ENCODE measurements around the gene PHC1. TPM values are rescaled to one million over a fixed set of nuclear protein-coding genes. Genes with fewer than 3 reads are reported as not detected.
"Not testable (repeated sequence)": the region's sequence is repeated elsewhere in the genome, so short reads cannot be mapped to it uniquely, and the experiment has no call there.

The PHC1 gene
- total RNA-seq, 1 donor from 2014 or later = 209 TPM

DNA sequence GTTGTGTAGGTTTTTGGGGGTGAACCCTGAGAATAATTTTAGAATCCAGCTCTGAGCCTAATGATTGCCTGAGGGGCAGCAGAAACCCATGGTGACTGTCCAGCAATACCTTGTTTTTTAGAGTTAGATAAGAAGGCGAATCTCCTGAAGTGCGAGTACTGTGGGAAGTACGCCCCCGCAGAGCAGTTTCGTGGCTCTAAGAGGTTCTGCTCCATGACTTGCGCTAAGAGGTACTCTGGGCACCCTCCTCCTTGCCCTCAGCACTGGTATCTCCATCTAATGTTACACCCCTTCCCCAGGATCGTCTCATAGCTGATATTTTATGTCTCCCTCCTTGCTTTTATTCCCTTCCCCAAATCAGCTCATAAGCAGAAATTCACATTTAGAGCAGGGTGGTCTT is 22.4 kb downstream of the PHC1 start:
- peaks cover 39% of the 10 kb centered on the region for H3K36me3 Mint-ChIP-seq (ENCODE audit: insufficient read depth)
- DNase-seq (ENCODE audit: low spot score, unreplicated experiment) = no peak
- TF ChIP-seq, protein P1, sequence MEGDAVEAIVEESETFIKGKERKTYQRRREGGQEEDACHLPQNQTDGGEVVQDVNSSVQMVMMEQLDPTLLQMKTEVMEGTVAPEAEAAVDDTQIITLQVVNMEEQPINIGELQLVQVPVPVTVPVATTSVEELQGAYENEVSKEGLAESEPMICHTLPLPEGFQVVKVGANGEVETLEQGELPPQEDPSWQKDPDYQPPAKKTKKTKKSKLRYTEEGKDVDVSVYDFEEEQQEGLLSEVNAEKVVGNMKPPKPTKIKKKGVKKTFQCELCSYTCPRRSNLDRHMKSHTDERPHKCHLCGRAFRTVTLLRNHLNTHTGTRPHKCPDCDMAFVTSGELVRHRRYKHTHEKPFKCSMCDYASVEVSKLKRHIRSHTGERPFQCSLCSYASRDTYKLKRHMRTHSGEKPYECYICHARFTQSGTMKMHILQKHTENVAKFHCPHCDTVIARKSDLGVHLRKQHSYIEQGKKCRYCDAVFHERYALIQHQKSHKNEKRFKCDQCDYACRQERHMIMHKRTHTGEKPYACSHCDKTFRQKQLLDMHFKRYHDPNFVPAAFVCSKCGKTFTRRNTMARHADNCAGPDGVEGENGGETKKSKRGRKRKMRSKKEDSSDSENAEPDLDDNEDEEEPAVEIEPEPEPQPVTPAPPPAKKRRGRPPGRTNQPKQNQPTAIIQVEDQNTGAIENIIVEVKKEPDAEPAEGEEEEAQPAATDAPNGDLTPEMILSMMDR (IDR thresholded peaks at IDR 0.05; ENCODE audit: unreplicated experiment) = no peak
- H3K4me1 Mint-ChIP-seq (ENCODE audit: low read depth) = no peaks in the 10 kb centered on the region
- no peak overlapping the region for H3K27ac Mint-ChIP-seq
- no peaks in the 10 kb centered on the region for H3K27me3 Mint-ChIP-seq
- no peaks in the 10 kb centered on the region for H3K9me3 Mint-ChIP-seq (ENCODE audit: low read depth)
- H3K4me3 Mint-ChIP-seq (ENCODE audit: low read depth) = no peak overlapping the region

DNA sequence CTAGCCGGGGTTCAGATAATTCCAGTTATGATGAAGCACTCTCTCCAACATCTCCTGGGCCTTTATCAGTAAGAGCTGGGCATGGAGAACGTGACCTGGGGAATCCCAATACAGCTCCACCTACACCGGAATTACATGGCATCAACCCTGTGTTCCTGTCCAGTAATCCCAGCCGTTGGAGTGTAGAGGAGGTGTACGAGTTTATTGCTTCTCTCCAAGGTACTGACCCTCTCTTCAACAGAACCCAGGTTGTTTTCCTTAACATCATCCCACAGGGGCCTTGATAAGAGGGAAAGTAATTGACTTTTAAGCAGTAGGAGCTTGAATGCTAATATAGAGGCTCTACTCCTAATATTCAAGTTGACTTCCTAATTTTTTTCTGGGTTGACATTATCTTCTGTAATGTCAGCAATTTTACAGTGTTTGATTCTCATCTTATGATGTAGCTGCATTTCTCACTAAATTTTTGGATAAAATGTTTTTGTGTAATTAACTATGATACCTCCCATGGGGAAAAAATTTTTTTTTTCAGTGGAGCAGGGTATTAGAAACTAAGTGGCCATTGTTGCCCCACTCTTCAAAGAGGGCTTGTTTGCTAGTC is 23.6 kb downstream of the PHC1 start:
- not testable (repeated sequence) for H3K9me3 Mint-ChIP-seq (ENCODE audit: low read depth); H3K27me3 Mint-ChIP-seq; H3K4me3 Mint-ChIP-seq (ENCODE audit: low read depth); H3K4me1 Mint-ChIP-seq (ENCODE audit: low read depth); H3K27ac Mint-ChIP-seq; DNase-seq (ENCODE audit: low spot score, unreplicated experiment)
- H3K36me3 Mint-ChIP-seq (ENCODE audit: insufficient read depth) = peaks cover 38% of the 10 kb centered on the region

- peaks cover 25% of the 10 kb centered on the region for H3K36me3 Mint-ChIP-seq (ENCODE audit: insufficient read depth)
- TF ChIP-seq, protein P1 (IDR thresholded peaks at IDR 0.05; ENCODE audit: unreplicated experiment) = no peak
- no peak overlapping the region for H3K27ac Mint-ChIP-seq
- H3K4me1 Mint-ChIP-seq (ENCODE audit: low read depth) = peaks cover 3% of the 10 kb centered on the region
- no peak for DNase-seq (ENCODE audit: low spot score, unreplicated experiment)
- H3K27me3 Mint-ChIP-seq = no peaks in the 10 kb centered on the region
- H3K4me3 Mint-ChIP-seq (ENCODE audit: low read depth) = no peak overlapping the region
- H3K9me3 Mint-ChIP-seq (ENCODE audit: low read depth) = no peaks in the 10 kb centered on the region
Measured at GRCh38 chr12:8941691-8942478, 27.6 kb downstream of the PHC1 start.

DNA sequence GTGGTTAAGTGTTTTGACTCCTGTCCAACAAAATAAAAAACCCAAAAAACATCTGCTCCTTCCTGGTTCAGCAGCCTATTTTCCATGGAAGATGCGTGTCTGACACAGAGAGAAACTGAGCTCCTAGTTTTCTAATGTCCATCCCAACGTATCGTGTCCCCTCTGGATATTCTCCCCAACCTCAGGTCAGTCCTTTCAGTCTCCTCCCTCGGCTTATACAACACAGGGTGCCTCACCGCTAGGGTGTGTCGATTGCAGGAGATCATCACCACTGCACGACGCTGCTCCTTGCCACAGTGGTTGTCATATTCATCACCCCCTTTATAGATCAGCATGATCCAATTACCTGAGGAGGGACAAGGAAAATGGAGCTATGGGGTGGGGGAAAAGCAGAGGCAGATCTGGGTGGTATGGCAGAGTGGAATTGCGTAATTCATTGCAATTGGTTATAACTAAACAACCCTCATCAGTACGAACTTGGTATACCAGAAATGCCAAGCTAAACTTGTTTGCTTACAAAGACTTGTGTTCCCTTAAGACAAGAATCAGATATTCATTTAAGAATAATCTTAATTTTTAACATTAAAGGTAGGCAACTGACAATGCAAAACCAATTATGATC is 29.4 kb downstream of the PHC1 start:
- H3K4me3 Mint-ChIP-seq (ENCODE audit: low read depth) = no peak overlapping the region
- no peaks in the 10 kb centered on the region for H3K9me3 Mint-ChIP-seq (ENCODE audit: low read depth)
- H3K36me3 Mint-ChIP-seq (ENCODE audit: insufficient read depth) = peaks cover 21% of the 10 kb centered on the region
- no peak for DNase-seq (ENCODE audit: low spot score, unreplicated experiment)
- no peaks in the 10 kb centered on the region for H3K27me3 Mint-ChIP-seq
- H3K4me1 Mint-ChIP-seq (ENCODE audit: low read depth) = peaks cover 13% of the 10 kb centered on the region
- no peak overlapping the region for H3K27ac Mint-ChIP-seq
- TF ChIP-seq, protein P1 (IDR thresholded peaks at IDR 0.05; ENCODE audit: unreplicated experiment) = no peak

- Mint-ChIP-seq H3K27ac (no peak overlapping the region), H3K27me3 (no peaks in the 10 kb centered on the region), H3K9me3 (ENCODE audit: low read depth) (no peaks in the 10 kb centered on the region), H3K4me3 (ENCODE audit: low read depth) (no peak overlapping the region), H3K36me3 (ENCODE audit: insufficient read depth) (peaks cover 15% of the 10 kb centered on the region), H3K4me1 (ENCODE audit: low read depth) (peaks cover 19% of the 10 kb centered on the region)
- TF ChIP-seq, protein P1 (IDR thresholded peaks at IDR 0.05; ENCODE audit: unreplicated experiment) = no peak
- no peak for DNase-seq (ENCODE audit: low spot score, unreplicated experiment)
Measured at GRCh38 chr12:8946733-8947132, 32.4 kb downstream of the PHC1 start.
